HepG2 (cell line): ENCODE results near the gene BCL2L2. TPM values are rescaled to one million over a fixed set of nuclear protein-coding genes. Genes with fewer than 3 reads are reported as not detected.

Experiments used
- SUZ12 ChIP-seq: fragments of 150-350 bp; IDR thresholded peaks from 2 replicates; pipeline ENCODE4 v1.6.1; 2014; ENCODE audit warnings: low read depth, low read length
- TAF1 ChIP-seq: sonication (generic); formaldehyde crosslinking; IDR thresholded peaks from 2 replicates; pipeline ENCODE4 v1.4.0; 2020; ENCODE audit warnings: missing genetic modification reagents
- ZNF17 ChIP-seq: sonication (generic); formaldehyde crosslinking; IDR thresholded peaks from 2 replicates; pipeline ENCODE4 v1.5.0; 2020; ENCODE audit warnings: mild to moderate bottlenecking, missing genetic modification reagents
- ZNF451 ChIP-seq: sonication (generic); formaldehyde crosslinking; IDR thresholded peaks from 2 replicates; pipeline ENCODE4 v1.5.0; 2020; ENCODE audit warnings: mild to moderate bottlenecking, missing genetic modification reagents
- ZNF616 ChIP-seq: sonication (generic); formaldehyde crosslinking; IDR thresholded peaks from 2 replicates; pipeline ENCODE4 v1.5.0; 2020; ENCODE audit warnings: low read depth, mild to moderate bottlenecking, missing genetic modification reagents
- polyA plus RNA-seq, 8 experiments: library from polyadenylated mRNA; depleted of rRNA in 3 of 8; stranded (reverse) in 7 of 8; unstranded in 1 of 8; fragments of >200 nt; fragmentation: Illumina TruSeq in 4 of 8; extraction: Trizol in 4 of 8; gene quantifications; 2 replicates each; pipeline versions ENCODE4 v1.2.1 to v1.2.3, GENCODE V29; 2011 to 2016; ENCODE audit warnings: low read depth in 4 of 8, missing spikeins in 1 of 8, mixed read lengths in 1 of 8; ENCODE audit not compliant: insufficient read depth in 1 of 8
- total RNA-seq, 5 experiments: library from RNA; depleted of rRNA; stranded (reverse); fragments of >200 nt; fragmentation: Illumina TruSeq; extraction: Trizol; gene quantifications; 2 replicates each; pipeline ENCODE4 v1.2.3, GENCODE V29; 2016; ENCODE audit warnings: low read depth in 1 of 5
- TF ChIP-seq, protein P1 (sequence below): sonication (generic); formaldehyde crosslinking; IDR thresholded peaks from 2 replicates; pipeline ENCODE4 v1.4.0; 2020; ENCODE audit warnings: mild to moderate bottlenecking, missing genetic modification reagents
- TF ChIP-seq, protein P2 (sequence below): sonication (generic); formaldehyde crosslinking; IDR thresholded peaks from 2 replicates; pipeline ENCODE4 v1.4.0; 2020; ENCODE audit warnings: missing genetic modification reagents; ENCODE audit errors: not compliant biosample characterization
- TF ChIP-seq, protein P3 (sequence below): sonication (generic); formaldehyde crosslinking; IDR thresholded peaks from 2 replicates; pipeline ENCODE4 v1.4.0; 2020; ENCODE audit warnings: missing genetic modification reagents, borderline replicate concordance

Gene BCL2L2
- total and polyA plus RNA-seq, 2 of the 13 experiments (the other 11 are each of a cell fraction or from before 2014, with no cell fraction given), result 28.1 to 49.8 TPM

DNA sequence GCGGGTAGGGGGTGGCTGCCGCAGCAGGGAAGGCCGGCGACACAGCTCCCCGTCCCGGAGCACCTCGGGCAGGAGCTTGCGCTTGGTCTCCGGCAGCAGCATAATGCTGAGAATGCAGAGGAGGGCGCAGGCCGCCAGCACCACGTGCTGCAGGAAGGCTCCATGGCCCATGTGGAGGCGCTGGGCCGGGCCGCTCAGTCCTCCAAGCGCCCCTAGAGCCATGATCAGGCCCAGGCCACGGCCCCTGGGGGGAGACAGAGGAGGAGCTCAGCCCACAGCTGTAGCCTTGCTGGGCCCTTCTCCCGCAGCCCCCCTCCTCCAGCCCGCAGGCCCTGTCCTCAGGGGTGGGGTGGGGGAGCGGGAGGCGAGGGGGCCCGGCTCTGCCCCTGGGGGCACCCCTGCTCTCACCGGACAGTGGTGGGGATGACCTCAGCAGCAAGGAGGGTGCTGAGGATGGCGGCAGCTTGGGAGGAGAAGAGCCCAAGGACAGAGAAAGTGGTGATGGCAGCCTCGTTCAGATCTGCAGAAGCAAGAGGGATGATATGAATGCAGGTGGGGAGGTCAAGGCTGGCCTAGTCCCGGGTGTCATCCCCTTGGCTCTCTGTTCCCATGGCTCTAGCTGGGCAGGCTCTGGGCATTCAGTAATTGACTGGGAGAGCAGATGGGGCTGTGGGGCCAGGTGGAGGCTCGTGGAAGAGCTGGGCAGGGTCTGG lies 40.2 kb downstream of the BCL2L2 start (continued):
- TF ChIP-seq, protein P1, sequence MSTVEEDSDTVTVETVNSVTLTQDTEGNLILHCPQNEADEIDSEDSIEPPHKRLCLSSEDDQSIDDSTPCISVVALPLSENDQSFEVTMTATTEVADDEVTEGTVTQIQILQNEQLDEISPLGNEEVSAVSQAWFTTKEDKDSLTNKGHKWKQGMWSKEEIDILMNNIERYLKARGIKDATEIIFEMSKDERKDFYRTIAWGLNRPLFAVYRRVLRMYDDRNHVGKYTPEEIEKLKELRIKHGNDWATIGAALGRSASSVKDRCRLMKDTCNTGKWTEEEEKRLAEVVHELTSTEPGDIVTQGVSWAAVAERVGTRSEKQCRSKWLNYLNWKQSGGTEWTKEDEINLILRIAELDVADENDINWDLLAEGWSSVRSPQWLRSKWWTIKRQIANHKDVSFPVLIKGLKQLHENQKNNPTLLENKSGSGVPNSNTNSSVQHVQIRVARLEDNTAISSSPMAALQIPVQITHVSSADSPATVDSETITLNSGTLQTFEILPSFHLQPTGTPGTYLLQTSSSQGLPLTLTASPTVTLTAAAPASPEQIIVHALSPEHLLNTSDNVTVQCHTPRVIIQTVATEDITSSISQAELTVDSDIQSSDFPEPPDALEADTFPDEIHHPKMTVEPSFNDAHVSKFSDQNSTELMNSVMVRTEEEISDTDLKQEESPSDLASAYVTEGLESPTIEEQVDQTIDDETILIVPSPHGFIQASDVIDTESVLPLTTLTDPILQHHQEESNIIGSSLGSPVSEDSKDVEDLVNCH (CRISPR knock-in tag), result no peak
- TF ChIP-seq ZNF451, result no peak
- no peak for TF ChIP-seq ZNF17 (CRISPR knock-in tag)
- no peak for TF ChIP-seq TAF1 (CRISPR knock-in tag)
- TF ChIP-seq ZNF616 (CRISPR knock-in tag), result no peak
- no peak for TF ChIP-seq SUZ12
- TF ChIP-seq, protein P2, sequence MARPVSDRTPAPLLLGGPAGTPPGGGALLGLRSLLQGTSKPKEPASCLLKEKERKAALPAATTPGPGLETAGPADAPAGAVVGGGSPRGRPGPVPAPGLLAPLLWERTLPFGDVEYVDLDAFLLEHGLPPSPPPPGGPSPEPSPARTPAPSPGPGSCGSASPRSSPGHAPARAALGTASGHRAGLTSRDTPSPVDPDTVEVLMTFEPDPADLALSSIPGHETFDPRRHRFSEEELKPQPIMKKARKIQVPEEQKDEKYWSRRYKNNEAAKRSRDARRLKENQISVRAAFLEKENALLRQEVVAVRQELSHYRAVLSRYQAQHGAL (CRISPR knock-in tag), result no peak
- TF ChIP-seq, protein P3, sequence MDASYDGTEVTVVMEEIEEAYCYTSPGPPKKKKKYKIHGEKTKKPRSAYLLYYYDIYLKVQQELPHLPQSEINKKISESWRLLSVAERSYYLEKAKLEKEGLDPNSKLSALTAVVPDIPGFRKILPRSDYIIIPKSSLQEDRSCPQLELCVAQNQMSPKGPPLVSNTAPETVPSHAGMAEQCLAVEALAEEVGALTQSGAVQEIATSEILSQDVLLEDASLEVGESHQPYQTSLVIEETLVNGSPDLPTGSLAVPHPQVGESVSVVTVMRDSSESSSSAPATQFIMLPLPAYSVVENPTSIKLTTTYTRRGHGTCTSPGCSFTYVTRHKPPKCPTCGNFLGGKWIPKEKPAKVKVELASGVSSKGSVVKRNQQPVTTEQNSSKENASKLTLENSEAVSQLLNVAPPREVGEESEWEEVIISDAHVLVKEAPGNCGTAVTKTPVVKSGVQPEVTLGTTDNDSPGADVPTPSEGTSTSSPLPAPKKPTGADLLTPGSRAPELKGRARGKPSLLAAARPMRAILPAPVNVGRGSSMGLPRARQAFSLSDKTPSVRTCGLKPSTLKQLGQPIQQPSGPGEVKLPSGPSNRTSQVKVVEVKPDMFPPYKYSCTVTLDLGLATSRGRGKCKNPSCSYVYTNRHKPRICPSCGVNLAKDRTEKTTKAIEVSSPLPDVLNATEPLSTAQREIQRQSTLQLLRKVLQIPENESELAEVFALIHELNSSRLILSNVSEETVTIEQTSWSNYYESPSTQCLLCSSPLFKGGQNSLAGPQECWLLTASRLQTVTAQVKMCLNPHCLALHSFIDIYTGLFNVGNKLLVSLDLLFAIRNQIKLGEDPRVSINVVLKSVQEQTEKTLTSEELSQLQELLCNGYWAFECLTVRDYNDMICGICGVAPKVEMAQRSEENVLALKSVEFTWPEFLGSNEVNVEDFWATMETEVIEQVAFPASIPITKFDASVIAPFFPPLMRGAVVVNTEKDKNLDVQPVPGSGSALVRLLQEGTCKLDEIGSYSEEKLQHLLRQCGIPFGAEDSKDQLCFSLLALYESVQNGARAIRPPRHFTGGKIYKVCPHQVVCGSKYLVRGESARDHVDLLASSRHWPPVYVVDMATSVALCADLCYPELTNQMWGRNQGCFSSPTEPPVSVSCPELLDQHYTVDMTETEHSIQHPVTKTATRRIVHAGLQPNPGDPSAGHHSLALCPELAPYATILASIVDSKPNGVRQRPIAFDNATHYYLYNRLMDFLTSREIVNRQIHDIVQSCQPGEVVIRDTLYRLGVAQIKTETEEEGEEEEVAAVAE (CRISPR knock-in tag), result no peak
